Stimulated activated CD8-positive, alpha-beta memory T cell treated with anti-CD3 and anti-CD28 coated beads, Interleukin-15, amount 100 ng/mL, for 4 hours (primary cell): ENCODE results near the gene ITPRID1.
"Not testable (repeated sequence)": the region's sequence is repeated elsewhere in the genome, so short reads cannot be mapped to it uniquely, and the experiment has no call there.

Source experiments
- DNase-seq, 2 donors: peaks; one replicate each; pipeline ENCODE4 v3.0.0-alpha.2; 2020; ENCODE audit warnings: low read depth in 2 of 2

The ITPRID1 gene

GRCh38 chr7:31516680-31517502 lies 3.0 kb downstream of the ITPRID1 start:
- no peak for DNase-seq

DNA sequence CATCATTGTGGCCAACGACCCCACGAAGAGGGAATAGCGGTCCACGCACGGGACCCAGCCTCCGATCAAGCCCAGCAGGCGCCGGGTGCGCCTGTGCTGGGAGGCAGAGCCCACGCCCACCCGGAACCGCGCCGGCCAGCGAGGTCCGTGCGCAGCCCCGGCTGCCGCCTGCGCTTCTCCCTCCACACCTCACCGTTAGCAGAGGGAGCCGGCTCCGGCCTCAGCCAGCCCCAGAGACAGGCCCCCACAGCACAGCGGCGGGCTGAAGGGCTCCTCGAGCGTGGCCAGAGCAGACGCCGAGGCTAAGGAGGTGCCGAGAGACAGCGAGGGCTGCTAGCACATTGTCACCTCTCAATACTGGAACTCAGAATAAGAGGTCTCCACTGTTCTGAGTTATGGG lies 3.6 kb downstream of the ITPRID1 start:
- no peak for DNase-seq

DNA sequence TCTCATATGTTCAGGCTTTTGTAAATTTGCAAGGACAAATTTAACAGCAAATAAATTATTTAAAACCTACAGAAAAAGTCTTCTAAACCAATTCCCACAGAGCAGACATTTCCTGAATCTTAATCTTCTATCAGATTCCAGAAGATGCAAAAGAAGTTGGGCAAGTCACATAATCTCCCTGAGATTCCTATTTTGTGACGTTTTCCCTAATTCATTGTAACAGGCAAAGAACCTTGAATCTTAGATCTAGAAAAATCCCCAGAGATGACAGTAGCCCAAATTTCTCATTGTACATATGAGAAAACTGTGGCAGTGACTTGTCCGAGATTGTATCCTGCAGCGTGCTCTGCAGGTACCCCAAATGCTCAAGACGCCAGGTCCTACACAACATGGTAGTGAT lies 4.9 kb downstream of the ITPRID1 start:
- DNase-seq: no peak

DNA sequence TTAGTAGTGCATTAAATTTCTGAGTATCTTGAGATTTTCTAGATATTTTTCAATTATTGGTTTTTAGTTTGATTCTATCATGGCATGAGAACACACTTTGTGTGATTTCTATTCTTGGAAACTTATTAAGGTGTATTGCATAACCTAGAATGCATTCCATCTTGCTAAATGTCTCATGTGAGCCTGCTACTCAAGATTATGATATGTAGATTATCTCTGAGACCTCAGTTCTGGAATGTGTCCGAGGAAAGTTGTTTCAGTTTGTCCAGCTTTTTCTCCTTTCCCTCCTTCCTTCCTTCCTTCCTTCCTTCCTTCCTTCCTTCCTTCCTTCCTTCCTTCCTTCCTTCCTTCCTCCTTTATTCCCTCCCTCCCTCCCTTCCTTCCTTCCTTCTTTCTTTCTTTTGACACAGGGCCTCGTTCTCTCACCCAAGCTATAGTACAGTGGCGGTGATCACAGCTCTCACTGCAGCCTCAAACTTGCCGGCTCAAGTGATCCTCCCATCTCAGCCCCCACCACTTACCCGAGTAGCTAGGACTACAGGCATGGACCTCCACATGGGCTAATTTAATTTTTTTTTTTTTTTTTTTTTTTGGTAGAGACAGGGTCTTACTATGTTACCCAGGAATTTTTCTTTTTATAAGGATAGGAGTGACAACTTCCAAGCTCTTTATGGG lies 7.6 kb downstream of the ITPRID1 start:
- DNase-seq: no peak

GRCh38 chr7:31526864-31527263 lies 13.0 kb downstream of the ITPRID1 start:
- DNase-seq: no peak

DNA sequence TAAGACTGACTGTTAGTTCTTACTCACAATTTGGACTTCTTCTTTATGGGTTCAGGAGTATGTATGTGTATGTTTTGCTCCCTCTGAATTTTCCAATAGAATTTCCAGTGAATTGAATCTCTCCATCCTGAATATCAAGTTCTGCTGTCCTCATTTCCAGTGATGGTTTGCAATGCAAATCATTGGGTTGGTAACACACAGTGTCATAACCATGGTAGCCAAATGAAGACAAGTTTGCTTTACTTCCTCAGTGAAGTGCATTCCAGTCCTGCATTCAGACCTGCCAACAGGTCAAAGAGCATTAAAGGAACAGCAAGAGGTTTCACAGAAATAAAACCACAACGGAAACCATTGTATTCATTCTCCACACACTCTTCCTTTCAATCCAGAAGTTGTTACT lies 15.2 kb downstream of the ITPRID1 start:
- DNase-seq: no peak

DNA sequence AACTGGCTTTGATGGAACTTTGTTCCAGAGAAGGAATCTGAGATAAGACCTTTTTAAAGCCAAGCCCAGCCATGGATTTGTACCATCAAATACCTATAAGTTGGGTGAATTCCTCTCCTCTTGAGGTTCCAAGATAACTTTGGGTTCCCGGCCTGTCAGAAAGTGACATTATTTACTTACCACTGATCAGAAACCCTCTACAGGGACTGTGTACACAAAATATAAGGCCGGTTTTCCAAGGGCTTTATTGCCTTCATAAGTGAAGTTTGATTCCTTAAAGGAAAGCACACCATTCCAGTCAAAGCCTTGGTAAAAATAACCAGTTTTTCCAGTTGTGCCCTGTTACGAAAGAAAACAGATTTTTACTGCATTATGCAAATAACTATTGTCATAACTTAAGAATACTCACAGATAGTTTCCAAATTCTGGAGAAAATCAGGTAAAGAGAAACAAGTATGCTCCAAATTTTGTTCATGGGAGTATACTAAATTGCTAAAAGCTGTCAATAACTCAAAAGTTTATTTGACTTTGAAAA lies 26.8 kb downstream of the ITPRID1 start:
- DNase-seq: not testable (repeated sequence)

DNA sequence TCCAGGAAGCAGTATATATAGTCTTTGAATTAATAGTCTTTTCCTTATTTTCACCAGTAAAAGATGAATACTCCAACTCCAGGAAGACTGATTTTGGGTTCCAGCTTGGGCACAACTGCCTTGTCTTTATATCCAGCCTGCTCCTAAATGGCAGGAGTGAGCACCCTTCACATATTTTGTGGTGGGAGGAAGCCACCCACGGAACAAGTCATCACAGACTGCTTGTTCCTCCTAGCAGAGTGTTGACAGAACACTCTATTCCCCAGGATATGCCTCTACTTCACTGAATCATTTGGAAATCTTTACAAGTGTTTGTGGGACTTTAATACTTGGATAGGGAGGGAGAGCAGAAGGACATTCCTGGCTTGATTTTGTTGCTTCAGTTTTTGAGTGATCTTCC lies 31.7 kb downstream of the ITPRID1 start:
- DNase-seq: no peak

- DNase-seq: no peak
These were observed 35.7 kb downstream of the ITPRID1 start for GRCh38 chr7:31549611-31550010.

- DNase-seq: no peak
These were observed 36.5 kb downstream of the ITPRID1 start for GRCh38 chr7:31550432-31550831.

- no peak for DNase-seq
These were observed 39.8 kb downstream of the ITPRID1 start for GRCh38 chr7:31553661-31554081.

DNA sequence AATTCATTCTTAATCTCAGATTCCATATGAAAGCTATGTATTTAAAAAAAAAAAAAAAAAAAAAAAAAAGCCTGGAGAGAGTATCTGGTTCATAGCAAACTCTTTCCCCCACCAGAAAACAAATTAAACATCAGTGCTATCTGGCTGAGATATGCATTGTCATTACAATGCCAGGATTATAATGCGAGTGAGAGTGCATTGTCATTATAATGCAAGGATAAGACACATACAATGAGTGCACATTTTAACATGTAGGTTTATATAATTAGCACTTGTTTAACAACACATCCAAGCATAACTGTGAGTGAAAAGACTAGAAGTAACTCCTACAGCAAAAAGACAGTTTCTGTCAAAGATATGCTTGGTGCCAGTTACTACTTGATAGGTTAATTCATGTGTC lies 48.1 kb downstream of the ITPRID1 start:
- no peak for DNase-seq

GRCh38 chr7:31563522-31563921 lies 49.6 kb downstream of the ITPRID1 start:
- no peak for DNase-seq

DNA sequence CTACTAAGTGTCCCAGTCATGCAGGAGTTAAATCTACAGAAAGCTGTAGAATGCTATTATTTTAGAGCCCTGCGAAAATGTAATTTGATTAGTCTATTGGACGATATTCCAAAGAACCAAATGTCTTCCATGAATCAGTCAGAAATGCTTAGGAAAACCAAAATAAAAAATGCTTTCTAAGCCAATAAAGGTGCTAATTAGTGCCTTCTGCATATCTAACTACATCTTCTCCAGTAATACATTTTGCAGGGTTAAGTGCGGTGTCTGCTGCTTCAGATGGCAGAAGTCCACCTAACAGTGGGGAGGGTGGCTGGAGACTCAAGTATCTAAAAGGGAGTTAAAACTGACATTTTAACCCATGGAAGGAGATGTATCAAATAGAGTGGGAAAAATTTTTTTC lies 50.1 kb downstream of the ITPRID1 start:
- DNase-seq: no peak

DNA sequence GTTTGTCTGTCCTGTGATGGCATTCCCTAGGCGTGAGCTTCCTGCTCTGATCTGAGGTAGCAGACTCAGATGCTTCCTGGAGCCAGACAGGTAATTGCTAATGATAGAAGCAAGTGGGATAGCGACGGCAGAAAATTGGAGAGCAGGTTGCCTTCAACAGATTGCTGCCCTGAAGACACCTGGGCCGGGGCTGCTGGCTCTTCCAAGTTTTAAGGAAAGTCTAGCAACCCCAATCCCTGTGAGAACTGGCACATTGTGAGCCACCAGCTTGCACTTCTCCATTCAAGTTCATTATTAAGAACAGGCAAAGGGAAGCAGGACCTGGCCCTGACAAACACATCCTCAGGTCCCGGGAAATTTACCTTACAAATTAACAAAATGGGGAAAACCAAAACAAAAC lies 50.8 kb downstream of the ITPRID1 start:
- no peak for DNase-seq

- no peak for DNase-seq
These were observed 55.6 kb downstream of the ITPRID1 start for GRCh38 chr7:31569528-31569927.

DNA sequence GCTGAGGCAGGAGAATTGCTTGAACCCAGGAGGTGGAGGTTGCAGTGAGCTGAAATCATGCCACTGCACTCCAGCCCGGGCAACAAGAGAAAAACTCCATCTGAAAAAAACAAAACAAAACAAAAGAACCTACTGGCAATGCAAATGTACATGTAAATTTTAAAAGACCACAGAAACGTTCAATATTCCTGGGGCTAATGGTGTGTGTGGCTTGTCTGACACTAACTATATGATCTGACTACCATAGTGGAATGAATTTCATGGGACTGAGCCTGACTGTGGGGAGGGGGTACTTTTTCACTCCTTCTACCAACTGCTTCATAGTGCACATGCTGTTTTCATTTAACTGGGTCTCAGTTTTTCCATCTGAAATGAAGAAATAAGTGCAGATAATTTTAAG lies 69.6 kb downstream of the ITPRID1 start:
- no peak for DNase-seq

- no peak for DNase-seq
These were observed 70.1 kb downstream of the ITPRID1 start for GRCh38 chr7:31583942-31584341.

- no peak for DNase-seq
These were observed 81.5 kb downstream of the ITPRID1 start for GRCh38 chr7:31595390-31595789.

DNA sequence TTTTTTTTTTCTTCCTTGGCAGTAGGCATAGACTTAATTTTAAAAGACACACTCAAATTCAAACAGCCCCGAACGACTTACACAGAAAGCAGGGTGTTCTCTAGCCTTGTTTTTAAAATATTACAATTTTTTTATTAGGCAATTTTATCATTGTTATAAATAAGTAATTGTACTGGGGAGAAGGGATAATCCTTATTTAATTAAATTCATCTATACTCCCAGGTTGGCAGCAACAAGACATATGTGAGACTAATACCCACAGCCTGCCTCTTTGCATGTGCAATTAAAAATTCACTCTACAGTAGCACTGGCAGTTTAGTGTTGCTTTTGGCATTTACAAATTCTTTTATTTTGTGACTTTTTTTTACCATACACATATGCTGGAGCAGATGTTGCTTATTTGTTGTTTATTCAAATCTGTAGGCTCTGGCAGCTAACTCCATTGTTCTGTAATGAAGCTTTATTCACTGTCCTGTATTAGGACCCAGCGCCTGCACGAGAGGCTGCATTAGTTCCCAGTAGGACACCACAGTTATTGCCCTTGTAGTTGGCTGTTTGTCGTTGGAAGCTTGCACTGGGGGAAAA lies 88.2 kb downstream of the ITPRID1 start:
- DNase-seq: no peak

DNA sequence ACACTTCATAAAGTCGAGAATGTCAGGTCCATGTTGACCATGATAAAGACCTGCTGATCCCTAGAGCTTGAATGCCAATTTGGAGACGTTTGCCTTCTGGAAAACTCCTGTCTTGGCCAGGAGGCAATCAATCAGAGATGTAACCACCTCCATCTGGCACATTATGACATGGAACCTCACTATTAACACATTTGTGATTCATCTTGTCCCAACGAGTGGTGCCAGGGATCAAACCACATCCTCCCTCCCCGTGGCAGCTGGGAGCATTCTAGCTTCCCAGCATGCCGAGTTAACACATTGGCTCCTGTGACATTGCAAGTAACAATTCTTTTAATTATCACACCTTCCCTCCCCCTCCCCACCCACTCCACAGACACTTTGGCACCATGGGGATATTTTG lies 89.2 kb downstream of the ITPRID1 start:
- DNase-seq: no peak

GRCh38 chr7:31613604-31614003 lies 99.7 kb downstream of the ITPRID1 start:
- no peak for DNase-seq

DNA sequence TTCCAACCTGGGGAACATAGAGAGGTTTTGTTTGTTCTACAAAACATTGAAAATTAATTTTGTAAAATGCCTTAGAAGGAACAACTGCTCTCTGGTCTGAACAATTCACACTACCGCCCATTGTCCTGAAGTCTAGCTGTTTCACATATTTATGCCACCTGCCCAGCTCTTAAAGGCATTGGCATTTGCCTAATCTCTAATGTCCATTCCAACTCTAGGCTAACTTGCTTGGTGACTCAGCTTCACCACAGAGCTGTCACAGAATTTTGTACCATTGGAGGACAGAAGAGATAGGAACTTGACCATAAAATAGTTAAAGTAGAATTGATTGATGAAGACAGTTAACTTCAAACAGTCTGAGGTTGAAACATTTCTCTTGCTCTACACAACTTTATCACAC lies 119.6 kb downstream of the ITPRID1 start:
- no peak for DNase-seq
